HepG2 (cell line): Measurements from ENCODE around the gene TRIM28. TPM values are rescaled to one million over a fixed set of nuclear protein-coding genes. Genes with fewer than 3 reads are reported as not detected.

Experiments used
- ARNTL ChIP-seq: sonication (generic); formaldehyde crosslinking; IDR thresholded peaks from 2 replicates; pipeline ENCODE4 v1.4.0; 2020; ENCODE audit warnings: mild to moderate bottlenecking, missing genetic modification reagents
- EEA1 ChIP-seq: sonication (generic); formaldehyde crosslinking; IDR thresholded peaks from 2 replicates; pipeline ENCODE4 v1.5.1; 2020; ENCODE audit warnings: mild to moderate bottlenecking, missing genetic modification reagents, borderline replicate concordance
- FOXK2 ChIP-seq: fragments of 450-650 bp; IDR thresholded peaks from 2 replicates; pipeline ENCODE4 v1.6.1; 2016
- FOXP4 ChIP-seq: sonication (generic); formaldehyde crosslinking; IDR thresholded peaks from 2 replicates; pipeline ENCODE4 v1.4.0; 2020; ENCODE audit warnings: missing genetic modification reagents
- HES4 ChIP-seq: sonication (generic); formaldehyde crosslinking; IDR thresholded peaks from 2 replicates; pipeline ENCODE4 v1.9.0; 2021; ENCODE audit warnings: mild to moderate bottlenecking, missing genetic modification reagents, borderline replicate concordance
- MAFF ChIP-seq: IDR thresholded peaks from 2 replicates; pipeline ENCODE4 v1.6.1; 2011; ENCODE audit warnings: low read depth, low read length, improper control_type of control experiment
- MIER3 ChIP-seq: IDR thresholded peaks from 2 replicates; pipeline ENCODE4 v1.6.1; 2016; ENCODE audit warnings: missing compliant biosample characterization, borderline replicate concordance
- NBN ChIP-seq: fragments of 450-650 bp; conservative IDR thresholded peaks from 2 replicates; pipeline ENCODE4 v1.6.1; 2017
- NR2F6 ChIP-seq, 2 experiments: IDR thresholded peaks; 2 replicates each; pipeline ENCODE4 v1.6.1; 2016; ENCODE audit warnings: antibody characterized with exemption in 1 of 2, mild to moderate bottlenecking in 1 of 2
- SAP130 ChIP-seq: IDR thresholded peaks from 2 replicates; pipeline ENCODE4 v1.6.1; 2016; ENCODE audit warnings: low read depth
- SNAPC4 ChIP-seq: sonication (generic); formaldehyde crosslinking; IDR thresholded peaks from 2 replicates; pipeline ENCODE4 v1.4.0; 2020; ENCODE audit warnings: mild to moderate bottlenecking, missing genetic modification reagents
- SNRNP70 ChIP-seq: fragments of 200-400 bp; formaldehyde crosslinking; IDR thresholded peaks from 2 replicates; pipeline ENCODE4 v1.6.1; 2017; ENCODE audit warnings: mild to moderate bottlenecking, low read depth, low read length, moderate library complexity
- TGIF2 ChIP-seq: IDR thresholded peaks from 2 replicates; pipeline ENCODE4 v1.6.1; 2016; ENCODE audit warnings: control low read depth, missing compliant biosample characterization
- THYN1 ChIP-seq: sonication (generic); formaldehyde crosslinking; IDR thresholded peaks from 2 replicates; pipeline ENCODE4 v1.8.1; 2023; ENCODE audit warnings: low read depth, mild to moderate bottlenecking, moderate library complexity, missing genetic modification reagents, borderline replicate concordance
- TOPORS ChIP-seq: sonication (generic); formaldehyde crosslinking; IDR thresholded peaks from 2 replicates; pipeline ENCODE4 v1.8.0; 2023; ENCODE audit warnings: mild to moderate bottlenecking, missing genetic modification reagents
- ZMYM3 ChIP-seq: sonication (generic); formaldehyde crosslinking; IDR thresholded peaks from 2 replicates; pipeline ENCODE4 v1.5.1; 2020; ENCODE audit warnings: mild to moderate bottlenecking, missing genetic modification reagents
- ZNF703 ChIP-seq: sonication (generic); formaldehyde crosslinking; IDR thresholded peaks from 2 replicates; pipeline ENCODE4 v1.5.1; 2020; ENCODE audit warnings: missing genetic modification reagents, mild to moderate bottlenecking, moderate library complexity, borderline replicate concordance
- polyA plus RNA-seq, 8 experiments: library from polyadenylated mRNA; depleted of rRNA in 3 of 8; stranded (reverse) in 7 of 8; unstranded in 1 of 8; fragments of >200 nt; fragmentation: Illumina TruSeq in 4 of 8; extraction: Trizol in 4 of 8; gene quantifications; 2 replicates each; pipeline versions ENCODE4 v1.2.1 to v1.2.3, GENCODE V29; 2011 to 2016; ENCODE audit warnings: low read depth in 4 of 8, missing spikeins in 1 of 8, mixed read lengths in 1 of 8; ENCODE audit not compliant: insufficient read depth in 1 of 8
- total RNA-seq, 5 experiments: library from RNA; depleted of rRNA; stranded (reverse); fragments of >200 nt; fragmentation: Illumina TruSeq; extraction: Trizol; gene quantifications; 2 replicates each; pipeline ENCODE4 v1.2.3, GENCODE V29; 2016; ENCODE audit warnings: low read depth in 1 of 5
- TF ChIP-seq, protein P1 (sequence below): sonication (generic); formaldehyde crosslinking; conservative IDR thresholded peaks from 2 replicates; pipeline ENCODE4 v1.4.0; 2020; ENCODE audit warnings: missing genetic modification reagents
- TF ChIP-seq, protein P2 (sequence below): sonication (generic); formaldehyde crosslinking; IDR thresholded peaks from 2 replicates; pipeline ENCODE4 v1.5.0; 2020; ENCODE audit warnings: missing genetic modification reagents

TRIM28 gene
- total and polyA plus RNA-seq, 2 of the 13 experiments (the other 11 are each of a cell fraction or from before 2014, with no cell fraction given): 361 to 439 TPM

GRCh38 chr19:58554494-58555368 lies 10.9 kb downstream of the TRIM28 start, which contains the start of gene CHMP2A (continued):
- TF ChIP-seq SNAPC4 (CRISPR knock-in tag) (no peak), TGIF2 (no peak), FOXK2 (no peak), HES4 (CRISPR knock-in tag) (no peak), EEA1 (CRISPR knock-in tag) (peak; percentile 43; the same call in 1 of the 2 replicates), SAP130 (peak; percentile 65), TOPORS (CRISPR knock-in tag) (no peak), ARNTL (CRISPR knock-in tag) (0 out of 2 replicates have a peak, but pooled peaks have one; percentile 39), MIER3 (peak; percentile 76; the same call in 1 of the 2 replicates), FOXP4 (CRISPR knock-in tag) (no peak), NBN (no peak), ZMYM3 (no peak), SNRNP70 (no peak), THYN1 (CRISPR knock-in tag) (no peak), ZNF703 (CRISPR knock-in tag) (no peak; the same call in 1 of the 2 replicates), NR2F6 (IDR thresholded peaks at IDR 0.05) (no peak), NR2F6 (CRISPR knock-in tag; IDR thresholded peaks at IDR 0.05) (no peak), MAFF (no peak)
- TF ChIP-seq, protein P1, sequence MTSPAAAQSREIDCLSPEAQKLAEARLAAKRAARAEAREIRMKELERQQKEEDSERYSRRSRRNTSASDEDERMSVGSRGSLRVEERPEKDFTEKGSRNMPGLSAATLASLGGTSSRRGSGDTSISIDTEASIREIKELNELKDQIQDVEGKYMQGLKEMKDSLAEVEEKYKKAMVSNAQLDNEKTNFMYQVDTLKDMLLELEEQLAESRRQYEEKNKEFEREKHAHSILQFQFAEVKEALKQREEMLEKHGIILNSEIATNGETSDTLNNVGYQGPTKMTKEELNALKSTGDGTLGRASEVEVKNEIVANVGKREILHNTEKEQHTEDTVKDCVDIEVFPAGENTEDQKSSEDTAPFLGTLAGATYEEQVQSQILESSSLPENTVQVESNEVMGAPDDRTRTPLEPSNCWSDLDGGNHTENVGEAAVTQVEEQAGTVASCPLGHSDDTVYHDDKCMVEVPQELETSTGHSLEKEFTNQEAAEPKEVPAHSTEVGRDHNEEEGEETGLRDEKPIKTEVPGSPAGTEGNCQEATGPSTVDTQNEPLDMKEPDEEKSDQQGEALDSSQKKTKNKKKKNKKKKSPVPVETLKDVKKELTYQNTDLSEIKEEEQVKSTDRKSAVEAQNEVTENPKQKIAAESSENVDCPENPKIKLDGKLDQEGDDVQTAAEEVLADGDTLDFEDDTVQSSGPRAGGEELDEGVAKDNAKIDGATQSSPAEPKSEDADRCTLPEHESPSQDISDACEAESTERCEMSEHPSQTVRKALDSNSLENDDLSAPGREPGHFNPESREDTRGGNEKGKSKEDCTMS: no peak
- TF ChIP-seq, protein P2, sequence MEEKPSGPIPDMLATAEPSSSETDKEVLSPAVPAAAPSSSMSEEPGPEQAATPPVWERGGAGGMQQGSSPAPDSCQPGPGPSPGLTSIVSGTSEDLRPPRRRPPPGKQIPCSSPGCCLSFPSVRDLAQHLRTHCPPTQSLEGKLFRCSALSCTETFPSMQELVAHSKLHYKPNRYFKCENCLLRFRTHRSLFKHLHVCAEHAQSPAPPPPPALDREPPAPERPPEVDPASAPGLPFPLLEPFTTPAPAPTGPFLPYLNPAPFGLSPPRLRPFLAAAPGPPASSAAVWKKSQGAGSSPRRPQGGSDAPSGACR (CRISPR knock-in tag): no peak
